NCI-H2029 treated with DMSO at 0.1 percent for 48 hours (cell line): ENCODE results near the gene LDHA.
"Not testable (repeated sequence)": the region's sequence is repeated elsewhere in the genome, so short reads cannot be mapped to it uniquely, and the experiment has no call there.

ENCODE experiments used
- DNase-seq: peaks from one replicate; lab custom pipeline; 2025; lab: John Stamatoyannopoulos, UW

The LDHA gene

GRCh38 chr11:18394928-18395734 is 768 bp downstream of the LDHA start:
- peak; percentile 59 for DNase-seq

DNA sequence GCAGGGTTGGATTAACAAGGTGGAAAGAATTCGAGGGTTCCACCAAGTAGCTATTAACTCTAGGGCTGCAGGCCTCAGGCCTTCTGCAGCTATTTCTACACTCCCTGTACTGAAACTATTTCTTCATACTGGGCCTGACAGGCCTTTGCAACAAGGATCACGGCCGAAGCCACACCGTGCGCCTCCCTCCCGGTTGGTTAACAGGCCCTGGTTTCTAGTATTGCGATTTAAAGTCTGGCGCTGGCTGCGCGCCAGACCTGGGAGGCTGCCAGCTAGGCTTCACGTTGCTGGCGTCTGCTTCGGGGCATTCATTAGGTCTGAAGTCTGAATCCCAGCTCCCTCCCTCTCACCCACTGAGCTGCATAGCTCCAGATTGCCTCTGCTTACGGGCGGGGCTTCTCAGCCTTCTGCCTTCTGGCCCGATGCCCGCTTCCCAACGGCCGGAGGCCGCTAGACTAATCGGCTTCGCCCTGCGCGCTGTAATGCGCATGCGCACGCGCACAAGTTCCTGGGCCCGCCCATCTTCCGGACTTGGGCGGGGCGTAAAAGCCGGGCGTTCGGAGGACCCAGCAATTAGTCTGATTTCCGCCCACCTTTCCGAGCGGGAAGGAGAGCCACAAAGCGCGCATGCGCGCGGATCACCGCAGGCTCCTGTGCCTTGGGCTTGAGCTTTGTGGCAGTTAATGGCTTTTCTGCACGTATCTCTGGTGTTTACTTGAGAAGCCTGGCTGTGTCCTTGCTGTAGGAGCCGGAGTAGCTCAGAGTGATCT is 1.6 kb downstream of the LDHA start:
- peak; percentile 93 for DNase-seq

DNA sequence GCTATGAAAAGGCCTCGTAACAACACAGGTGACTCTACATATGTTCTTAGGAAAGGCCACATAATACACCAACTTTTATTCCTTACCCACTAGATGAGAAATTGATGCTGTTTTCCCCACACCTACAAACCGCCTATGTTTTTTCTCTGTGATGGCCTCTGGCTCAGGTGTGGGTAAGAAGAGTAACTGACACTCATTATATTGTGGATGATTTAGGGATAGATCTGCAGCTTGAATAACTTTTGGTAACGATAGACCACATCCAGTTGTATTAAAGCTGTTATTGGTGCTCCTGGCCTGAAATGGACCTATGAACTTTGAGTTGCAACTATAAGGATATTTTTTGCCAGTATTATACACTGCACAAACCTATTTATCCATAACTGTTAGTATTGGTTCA is 3.6 kb downstream of the LDHA start:
- DNase-seq = no peak

DNA sequence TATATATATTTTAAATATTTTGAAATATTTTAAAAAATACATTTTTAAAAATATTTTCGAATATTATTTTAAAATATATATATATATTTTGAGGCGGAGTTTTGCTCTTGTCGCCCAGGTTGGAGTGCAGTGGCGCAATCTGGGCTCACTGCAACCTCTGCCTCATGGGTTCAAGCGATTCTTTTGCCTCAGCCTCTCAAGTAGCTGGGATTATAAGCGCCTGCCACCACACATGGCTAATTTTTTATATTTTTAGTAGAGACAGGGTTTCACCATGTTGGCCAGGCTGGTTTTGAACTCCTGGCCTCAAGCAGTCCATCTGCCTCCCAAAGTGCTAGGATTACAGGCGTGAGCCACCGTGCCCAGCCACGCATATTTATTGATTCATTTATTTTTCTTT is 6.7 kb downstream of the LDHA start:
- DNase-seq = not testable (repeated sequence)

- DNase-seq = no peak
Measured at GRCh38 chr11:18404062-18404461, 9.7 kb downstream of the LDHA start.

- DNase-seq = not testable (repeated sequence)
Measured at GRCh38 chr11:18407400-18407799, 13.0 kb downstream of the LDHA start.

- DNase-seq = no peak
Measured at GRCh38 chr11:18408558-18409291, 14.4 kb downstream of the LDHA start.

DNA sequence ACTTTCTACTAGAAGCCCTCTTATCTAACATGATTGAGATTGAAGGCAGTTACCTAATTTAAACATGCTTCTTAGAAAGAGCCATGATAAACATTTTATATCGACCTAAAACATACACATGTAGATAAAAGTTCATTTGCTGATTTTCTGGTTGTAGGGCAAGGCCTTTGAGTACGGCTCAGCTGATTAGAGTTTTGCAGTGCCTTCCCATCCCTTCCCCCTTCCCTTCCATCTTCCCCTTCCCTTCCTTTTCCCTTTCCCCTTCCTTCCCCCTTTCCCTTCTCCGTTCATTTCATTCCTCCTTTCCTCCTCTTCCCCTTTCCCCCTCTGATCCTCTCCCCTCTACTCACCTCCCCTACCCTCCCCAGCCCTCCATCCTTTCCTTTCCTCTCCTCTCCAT is 22.1 kb downstream of the LDHA start:
- no peak for DNase-seq

GRCh38 chr11:18419040-18419439 is 24.7 kb downstream of the LDHA start:
- no peak for DNase-seq

DNA sequence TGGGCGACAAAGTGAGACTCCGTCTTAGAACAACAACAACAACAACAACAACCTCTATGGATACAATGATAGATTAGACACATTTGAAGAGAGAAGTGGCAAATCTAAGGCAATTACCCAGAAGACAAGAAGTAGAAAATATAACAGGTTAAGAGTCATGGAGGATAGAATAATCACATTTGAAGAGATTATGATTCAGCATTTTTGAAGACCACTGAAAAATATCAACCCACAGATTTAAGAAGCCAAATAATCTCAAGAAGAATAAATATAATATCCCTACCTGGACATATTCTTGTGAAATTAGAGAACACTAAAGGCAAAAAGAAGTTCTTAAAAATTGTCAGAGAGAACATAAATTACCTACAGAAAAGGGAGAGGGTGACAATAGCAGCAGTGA is 25.7 kb downstream of the LDHA start:
- DNase-seq = no peak

DNA sequence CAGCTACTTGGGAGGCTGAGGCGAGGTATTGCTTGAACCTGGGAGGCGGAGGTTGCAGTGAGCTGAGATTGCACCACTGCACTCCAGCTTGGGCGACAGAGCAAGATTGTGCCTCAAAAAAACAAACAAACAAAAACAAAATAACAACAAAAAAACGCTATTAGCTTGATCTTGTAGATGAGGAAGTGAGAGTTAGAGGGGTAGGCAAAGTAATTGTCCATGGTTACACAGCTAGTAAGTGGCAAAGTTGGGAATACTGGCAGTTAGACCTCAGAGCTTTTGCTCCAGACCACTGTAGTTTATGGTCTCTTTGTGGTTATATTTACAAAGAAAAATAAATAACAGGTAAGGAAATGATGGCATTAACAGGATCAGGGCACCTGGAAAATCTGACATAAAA is 32.9 kb downstream of the LDHA start:
- no peak for DNase-seq

DNA sequence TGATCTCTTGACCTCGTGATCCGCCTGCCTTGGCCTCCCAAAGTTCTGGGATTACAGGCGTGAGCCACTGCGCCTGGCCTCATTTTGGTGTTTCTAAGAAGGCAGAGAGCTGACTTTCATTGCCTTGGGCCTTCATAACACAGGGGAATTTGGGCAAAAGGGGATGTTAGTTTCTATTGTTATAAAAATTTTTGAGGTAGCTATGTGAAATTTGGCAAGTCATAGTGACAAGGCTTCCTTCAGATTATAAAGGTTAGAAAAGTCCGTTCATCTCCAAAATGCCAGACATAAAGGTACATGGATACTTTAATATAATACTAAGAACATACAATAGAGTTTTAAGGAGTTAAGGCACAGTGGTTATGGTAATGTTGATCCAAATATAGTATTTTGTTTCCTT is 35.0 kb downstream of the LDHA start:
- no peak for DNase-seq

GRCh38 chr11:18438691-18439090 is 44.3 kb downstream of the LDHA start:
- no peak for DNase-seq

DNA sequence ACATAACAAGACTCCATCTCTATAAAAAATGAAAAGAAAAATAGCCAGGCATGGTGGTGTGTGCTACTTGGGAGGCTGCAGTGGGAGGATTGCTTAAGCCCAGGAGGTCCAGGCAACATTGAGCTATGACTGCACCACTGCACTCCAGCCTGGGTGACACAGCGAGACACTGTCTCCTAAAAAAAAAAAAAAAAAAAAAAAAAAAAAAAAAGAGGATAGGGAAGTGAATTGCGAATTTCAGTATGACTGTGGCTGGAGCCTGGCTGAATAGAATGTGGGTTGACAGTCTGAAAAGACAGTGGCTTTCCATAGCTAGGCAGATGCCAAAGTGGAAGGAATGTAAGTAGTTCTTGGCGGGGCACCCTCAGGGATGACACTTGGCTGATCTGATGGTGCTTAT is 54.9 kb downstream of the LDHA start:
- no peak for DNase-seq

DNA sequence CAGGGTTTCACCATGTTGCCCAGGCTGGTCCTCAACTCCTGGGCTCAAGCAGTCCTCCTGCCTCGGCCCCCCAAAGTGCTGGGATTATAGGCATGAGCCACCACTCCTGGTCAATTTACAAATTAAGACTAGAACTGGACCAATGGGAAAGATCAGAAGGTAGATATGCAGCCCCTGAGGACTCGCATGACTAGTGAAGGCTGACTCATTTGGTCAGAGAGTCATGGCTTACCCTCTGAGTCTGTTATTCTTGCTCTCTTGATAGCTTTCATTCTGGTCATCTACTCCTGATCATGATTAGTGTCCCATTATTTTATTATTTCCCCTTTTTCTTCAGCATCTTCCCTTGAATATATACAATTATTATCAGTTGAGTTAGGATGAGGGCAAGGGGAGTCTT is 58.6 kb downstream of the LDHA start:
- DNase-seq = no peak

DNA sequence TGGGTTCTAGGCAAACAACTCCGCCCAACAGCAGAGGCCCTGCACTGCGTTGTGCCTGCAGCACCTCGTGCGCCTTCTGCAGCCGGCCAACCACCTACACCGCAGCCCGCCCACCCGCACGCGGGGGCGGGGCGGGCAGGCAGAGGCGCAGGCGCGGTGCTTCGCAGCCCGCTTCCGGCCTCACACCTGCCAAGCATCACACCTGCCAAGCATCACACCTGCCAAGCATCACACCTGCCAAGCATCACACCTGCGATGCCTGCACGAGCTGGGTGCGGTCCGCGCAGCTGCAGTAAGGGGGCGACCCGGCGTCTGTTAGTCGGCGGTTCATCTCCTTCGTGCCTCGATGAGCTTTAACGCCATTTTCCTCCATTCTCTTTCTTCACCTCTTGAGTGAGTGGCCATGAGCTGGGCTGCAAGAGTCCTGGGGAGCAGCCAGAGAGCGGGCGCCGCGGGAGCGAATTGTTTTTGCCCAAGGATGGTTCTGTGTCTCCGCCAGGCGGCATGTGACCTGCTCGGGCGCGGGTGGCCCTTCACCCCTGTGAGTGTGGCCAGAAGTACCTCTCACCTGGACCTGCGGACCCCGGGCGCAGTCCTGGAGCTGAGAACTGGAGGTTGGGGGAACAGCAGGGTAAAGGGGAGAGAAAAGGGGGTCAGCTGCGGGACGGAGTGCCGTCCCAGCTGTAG is 61.5 kb downstream of the LDHA start, which contains the start of gene LDHAL6A:
TSS of gene LDHAL6A (plus strand) at position 171 of the 687 bp plus-strand sequence. CDS start 825 bp downstream, outside the sequence.
- DNase-seq = no peak

DNA sequence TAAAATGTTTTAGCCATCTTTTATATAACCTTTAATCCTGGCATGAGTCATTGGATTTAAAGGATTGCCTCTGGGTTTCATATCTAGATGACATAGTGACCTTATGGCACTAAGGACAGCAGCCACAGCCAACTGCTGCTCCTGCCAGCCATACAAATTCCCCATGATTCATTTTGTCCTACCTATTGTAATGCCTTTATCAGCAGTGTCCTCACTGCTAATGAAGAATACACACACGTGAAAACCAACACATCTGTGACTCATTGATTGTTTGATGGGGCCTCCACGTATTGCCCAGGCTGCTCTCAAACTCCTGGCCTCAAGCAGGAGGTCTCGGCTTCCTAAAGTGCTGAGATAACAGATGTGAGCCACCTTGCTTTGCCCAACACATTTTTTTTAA is 63.1 kb downstream of the LDHA start:
- DNase-seq = no peak
